Left renal cortex interstitium (tissue), 4 donors: ENCODE results near the gene COBLL1. TPM values are rescaled to one million over a fixed set of nuclear protein-coding genes. Genes with fewer than 3 reads are reported as not detected.
"Not testable (repeated sequence)": the region's sequence is repeated elsewhere in the genome, so short reads cannot be mapped to it uniquely, and the experiment has no call there.

Experiments
- DNase-seq, 4 donors: peaks; one replicate each; pipeline ENCODE4 v3.0.0-alpha.2; 2013; ENCODE audit warnings: low read depth in 4 of 4, low spot score in 2 of 4, missing footprints in 1 of 4
- polyA plus RNA-seq, 4 donors: library from polyadenylated mRNA; unstranded; fragments of 120-200 nt; gene quantifications; one replicate each; pipeline ENCODE4 v1.2.1, GENCODE V29; 2013; ENCODE audit not compliant: insufficient read length in 4 of 4

The COBLL1 gene
- 100 to 1,000 TPM; 117 to 150 (median 120) TPM for polyA plus RNA-seq

- peak; percentile 67 to 89 (median 78) for DNase-seq
Measured at GRCh38 chr2:164841719-164842623, at the start of gene COBLL1. COBLL1 (minus strand) TSS chr2:164841823; CDS start chr2:164841196, 627 bp downstream.

- no peak for DNase-seq
Measured at GRCh38 chr2:164890544-164890943, 48.9 kb upstream of the COBLL1 start.

GRCh38 chr2:164888592-164888991, 47.0 kb upstream of the COBLL1 start:
- DNase-seq, result no peak

- no peak for DNase-seq
Measured at GRCh38 chr2:164887434-164888144, 46.0 kb upstream of the COBLL1 start.

GRCh38 chr2:164882276-164882675, 40.7 kb upstream of the COBLL1 start:
- no peak for DNase-seq

- DNase-seq, result no peak
Measured at GRCh38 chr2:164881524-164881923, 39.9 kb upstream of the COBLL1 start.

- DNase-seq, result no peak
Measured at GRCh38 chr2:164879901-164880535, 38.4 kb upstream of the COBLL1 start.

GRCh38 chr2:164877927-164878326, 36.3 kb upstream of the COBLL1 start:
- no peak for DNase-seq

GRCh38 chr2:164877169-164877568, 35.5 kb upstream of the COBLL1 start:
- DNase-seq, result no peak

- DNase-seq, result no peak
Measured at GRCh38 chr2:164875334-164876205, 33.9 kb upstream of the COBLL1 start.

- DNase-seq, result peak in 1 of 4 donors; percentile 11
Measured at GRCh38 chr2:164873210-164873908, 31.7 kb upstream of the COBLL1 start.

- no peak for DNase-seq
Measured at GRCh38 chr2:164871404-164871803, 29.8 kb upstream of the COBLL1 start.

- DNase-seq, result no peak
Measured at GRCh38 chr2:164869420-164869772, 27.8 kb upstream of the COBLL1 start.

- DNase-seq, result no peak
Measured at GRCh38 chr2:164868563-164869419, 27.2 kb upstream of the COBLL1 start.

- no peak for DNase-seq
Measured at GRCh38 chr2:164867779-164868397, 26.3 kb upstream of the COBLL1 start.

GRCh38 chr2:164866381-164866780, 24.8 kb upstream of the COBLL1 start:
- not testable (repeated sequence) for DNase-seq

- no peak for DNase-seq
Measured at GRCh38 chr2:164860694-164861042, 19.0 kb upstream of the COBLL1 start.
